Activated naive CD8-positive, alpha-beta T cell treated with anti-CD3 and anti-CD28 coated beads, Interleukin-2, amount 50 U/mL, for 16 hours (primary cell): ENCODE data around the gene PHTF1.
"Not testable (repeated sequence)": the region's sequence is repeated elsewhere in the genome, so short reads cannot be mapped to it uniquely, and the experiment has no call there.

ENCODE experiments used
- DNase-seq: peaks from one replicate; pipeline ENCODE4 v3.0.0-alpha.2; 2020; ENCODE audit warnings: low read depth, low spot score

The PHTF1 gene

GRCh38 chr1:113779542-113779941, 20.3 kb upstream of the PHTF1 start:
- no peak for DNase-seq

GRCh38 chr1:113777561-113777960, 18.3 kb upstream of the PHTF1 start:
- no peak for DNase-seq

GRCh38 chr1:113770031-113770430, 10.7 kb upstream of the PHTF1 start:
- DNase-seq: no peak

- DNase-seq: no peak
These were observed 10.3 kb upstream of the PHTF1 start for GRCh38 chr1:113769601-113769970.

- no peak for DNase-seq
These were observed 9.8 kb upstream of the PHTF1 start for GRCh38 chr1:113768916-113769600.

GRCh38 chr1:113765306-113766230, 6.3 kb upstream of the PHTF1 start:
- DNase-seq: no peak

DNA sequence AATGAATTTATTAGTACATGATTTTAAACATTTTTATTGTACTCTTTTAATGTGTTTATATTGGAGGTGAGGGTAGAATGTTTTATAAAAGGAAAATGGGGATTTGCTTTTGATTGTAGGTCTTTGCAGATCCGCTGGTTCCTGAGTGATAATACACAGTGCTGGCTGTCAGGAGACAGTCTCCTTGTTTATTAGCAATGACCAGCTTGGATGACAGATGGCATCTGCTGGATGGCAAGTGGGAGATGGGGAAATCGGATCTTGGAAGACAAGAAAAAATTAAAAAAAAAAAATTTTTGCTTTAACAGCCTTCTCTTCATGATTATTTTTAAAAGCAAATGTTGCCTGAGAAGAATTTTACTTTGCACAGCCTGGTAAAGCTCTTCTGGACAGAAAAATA, 4.4 kb upstream of the PHTF1 start:
- no peak for DNase-seq

GRCh38 chr1:113761937-113762336, 2.7 kb upstream of the PHTF1 start:
- DNase-seq: no peak

- DNase-seq: no peak
These were observed 1.1 kb upstream of the PHTF1 start for GRCh38 chr1:113760102-113761080.

- DNase-seq: no peak
These were observed 504 bp downstream of the PHTF1 start for GRCh38 chr1:113758631-113759332.

GRCh38 chr1:113756461-113756860, 2.8 kb downstream of the PHTF1 start:
- no peak for DNase-seq

GRCh38 chr1:113753333-113753732, 6.0 kb downstream of the PHTF1 start:
- DNase-seq: not testable (repeated sequence)

DNA sequence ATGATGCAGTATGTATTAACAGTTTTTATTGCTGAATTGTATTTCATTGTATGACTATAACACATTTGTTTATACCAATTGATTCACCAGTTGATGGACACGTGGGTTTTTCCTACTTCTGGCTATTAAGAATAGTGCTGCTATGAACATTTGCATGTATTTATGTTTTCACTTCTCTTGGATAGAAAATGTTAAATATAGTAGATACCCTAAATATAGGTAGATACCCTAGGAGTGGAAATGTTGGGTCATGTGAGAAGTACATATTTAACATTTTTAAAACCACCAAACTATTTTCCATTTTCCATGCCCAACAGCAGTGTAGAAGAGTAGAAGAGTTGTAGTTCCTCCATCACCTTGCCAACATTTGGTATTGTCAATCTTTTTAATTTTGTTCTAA, 7.8 kb downstream of the PHTF1 start:
- no peak for DNase-seq

GRCh38 chr1:113751114-113751513, 8.2 kb downstream of the PHTF1 start:
- DNase-seq: no peak

- no peak for DNase-seq
These were observed 9.9 kb downstream of the PHTF1 start for GRCh38 chr1:113749402-113749801.

GRCh38 chr1:113747376-113747775, 11.9 kb downstream of the PHTF1 start:
- DNase-seq: no peak

DNA sequence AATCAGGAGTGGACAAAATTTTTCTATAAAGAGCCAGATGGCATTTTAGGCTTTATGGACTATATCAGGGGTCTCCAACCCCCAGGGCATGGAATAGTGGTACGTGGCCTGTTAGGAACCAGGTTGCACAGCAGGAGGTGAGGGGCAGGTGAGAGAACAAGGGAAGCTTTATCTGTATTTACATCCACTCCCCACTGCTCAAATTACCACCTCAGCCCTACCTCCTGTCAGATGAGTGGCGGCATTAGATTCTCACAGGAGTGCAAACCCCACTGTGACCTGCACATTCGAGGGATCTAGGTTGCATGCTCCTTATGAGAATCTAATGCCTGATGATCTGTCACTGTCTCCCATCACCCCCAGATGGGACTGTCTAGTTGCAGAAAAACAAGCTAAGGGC, 13.9 kb downstream of the PHTF1 start:
- no peak for DNase-seq

DNA sequence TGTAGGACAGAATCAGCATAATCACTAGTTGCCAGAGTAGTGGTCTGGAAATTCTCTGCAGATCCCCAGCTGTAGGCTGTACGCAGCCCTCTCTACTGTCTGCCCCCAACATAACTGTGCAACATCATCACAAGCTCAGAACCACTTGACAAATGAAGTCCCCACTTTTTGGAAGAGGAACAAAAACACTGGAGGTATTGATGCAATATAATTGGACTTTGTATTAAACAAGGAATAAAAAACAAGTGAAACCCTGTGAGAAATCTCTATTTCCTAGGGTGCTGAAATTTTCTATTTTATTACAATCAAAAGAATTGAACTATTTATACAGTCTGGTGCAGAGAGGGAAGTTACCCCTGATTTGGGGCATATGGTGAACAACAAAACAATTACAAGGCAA, 15.2 kb downstream of the PHTF1 start:
- no peak for DNase-seq

GRCh38 chr1:113742515-113742914, 16.8 kb downstream of the PHTF1 start:
- no peak for DNase-seq

DNA sequence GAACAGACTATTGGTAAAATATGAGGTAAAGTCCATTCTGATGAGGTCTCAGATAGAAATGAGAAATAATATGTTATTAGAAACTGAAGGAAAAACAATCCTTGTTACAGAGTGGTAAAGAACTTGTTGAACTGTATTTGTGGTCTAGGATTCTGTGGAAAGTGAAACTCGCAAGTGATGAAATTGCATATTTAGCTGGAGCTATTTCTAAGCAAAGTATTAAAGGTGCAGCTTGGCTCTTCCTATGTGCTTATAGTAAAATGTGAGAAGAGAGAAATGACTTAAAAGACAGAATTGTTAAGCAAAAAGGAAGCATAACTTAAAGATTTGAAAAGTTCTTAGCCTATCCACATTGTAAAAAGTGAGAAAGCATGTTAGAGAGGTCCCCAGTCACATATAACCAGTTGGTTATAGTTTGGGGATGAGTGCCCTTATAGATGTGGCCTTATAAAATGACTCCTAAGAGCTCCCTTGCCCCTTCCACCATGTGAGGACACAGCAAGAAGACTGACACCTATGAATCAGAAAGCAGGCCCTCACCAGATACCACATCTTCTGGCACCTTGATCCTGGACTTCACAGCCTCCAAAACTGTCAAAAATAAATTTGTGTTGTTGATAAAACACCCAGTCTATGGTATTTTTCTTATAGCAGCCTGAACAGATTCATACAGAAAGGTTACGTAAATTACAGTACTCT, 24.8 kb downstream of the PHTF1 start:
- DNase-seq: no peak

GRCh38 chr1:113732802-113733201, 26.5 kb downstream of the PHTF1 start:
- DNase-seq: no peak
